K562 (cell line): ENCODE data around the gene PRSS27. TPM values are rescaled to one million over a fixed set of nuclear protein-coding genes. Genes with fewer than 3 reads are reported as not detected.

Source experiments
- GABPA ChIP-seq: fragments of 200-800 bp; sonication (Bioruptor generic); conservative IDR thresholded peaks from 2 replicates; pipeline ENCODE4 v1.6.1; 2016; ENCODE audit warnings: low read depth, missing genetic modification characterization, missing compliant biosample characterization
- IFI16 ChIP-seq: fragments of 250-450 bp; sonication (Bioruptor Pico); IDR thresholded peaks from 2 replicates; pipeline ENCODE4 v2.1.2; 2022; ENCODE audit warnings: mild to moderate bottlenecking, inconsistent platforms
- IRF1 ChIP-seq: sonication (generic); formaldehyde crosslinking; IDR thresholded peaks from 2 replicates; pipeline ENCODE4 v1.8.0; 2022; ENCODE audit warnings: missing genetic modification reagents, mild to moderate bottlenecking, borderline replicate concordance
- MAX ChIP-seq: sonication (generic); formaldehyde crosslinking; IDR thresholded peaks from 2 replicates; pipeline ENCODE4 v1.9.0; 2022; ENCODE audit warnings: mild to moderate bottlenecking, missing genetic modification reagents
- MEF2D ChIP-seq: conservative IDR thresholded peaks from 2 replicates; pipeline ENCODE4 v1.6.1; 2016; ENCODE audit warnings: low read depth, missing genetic modification characterization, missing compliant biosample characterization
- RNF219 ChIP-seq: fragments of 250-450 bp; sonication (Bioruptor Pico); IDR thresholded peaks from 2 replicates; pipeline ENCODE4 v1.5.0; 2022; ENCODE audit warnings: mild to moderate bottlenecking
- TCF7 ChIP-seq: sonication (generic); IDR thresholded peaks from 2 replicates; pipeline ENCODE4 v1.6.1; 2016; ENCODE audit warnings: antibody characterized with exemption, borderline replicate concordance
- ZC3H8 ChIP-seq: fragments of 450-650 bp; IDR thresholded peaks from 2 replicates; pipeline ENCODE4 v1.6.1; 2017
- ZFX ChIP-seq: sonication (generic); formaldehyde crosslinking; IDR thresholded peaks from 2 replicates; pipeline ENCODE4 v1.8.0; 2022; ENCODE audit warnings: mild to moderate bottlenecking, missing genetic modification reagents, moderate library complexity
- polyA plus RNA-seq, 8 experiments: library from polyadenylated mRNA; depleted of rRNA in 4 of 8; stranded (reverse) in 5 of 8; unstranded in 3 of 8; fragments of >200 nt; fragmentation: Nextera tagmentation in 2 of 8; fragmentation: Illumina TruSeq in 1 of 8; extraction: Ambion mirVana in 2 of 8; extraction: Trizol in 1 of 8; gene quantifications; 2 replicates each; pipeline versions ENCODE4 v1.2.1 to v1.2.3, GENCODE V29; 2011 to 2014; ENCODE audit warnings: inconsistent platforms in 1 of 8, missing spikeins in 1 of 8
- total RNA-seq, 7 experiments: library from RNA; depleted of rRNA in 6 of 7; stranded (reverse); fragments of >200 nt in 6 of 7; fragmentation: Illumina TruSeq in 2 of 7; extraction: Trizol in 2 of 7; gene quantifications; 2 replicates each; pipeline versions ENCODE4 v1.2.1 to v1.2.3, GENCODE V29; 2011 to 2021; ENCODE audit warnings: low replicate concordance in 1 of 7
- TF ChIP-seq, protein P1 (sequence below), 2 experiments: fragments of 450-650 bp in 1 of 2; sonication (generic) in 1 of 2; formaldehyde crosslinking; conservative IDR thresholded peaks; 2 replicates each; pipeline versions ENCODE4 v1.4.0 to v1.8.1; 2020 to 2022; ENCODE audit warnings: mild to moderate bottlenecking in 1 of 2, missing genetic modification reagents in 1 of 2

Gene PRSS27
- total and polyA plus RNA-seq, 9 of the 15 experiments (the other 6 are each of a cell fraction or from before 2014, with no cell fraction given), result 0.09 to 0.20 (median 0.17) TPM; not detected in 5

GRCh38 chr16:2720719-2721633 lies 952 bp upstream of the PRSS27 start (continued):
- TF ChIP-seq, protein P1, sequence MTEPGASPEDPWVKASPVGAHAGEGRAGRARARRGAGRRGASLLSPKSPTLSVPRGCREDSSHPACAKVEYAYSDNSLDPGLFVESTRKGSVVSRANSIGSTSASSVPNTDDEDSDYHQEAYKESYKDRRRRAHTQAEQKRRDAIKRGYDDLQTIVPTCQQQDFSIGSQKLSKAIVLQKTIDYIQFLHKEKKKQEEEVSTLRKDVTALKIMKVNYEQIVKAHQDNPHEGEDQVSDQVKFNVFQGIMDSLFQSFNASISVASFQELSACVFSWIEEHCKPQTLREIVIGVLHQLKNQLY (CRISPR knock-in tag; conservative IDR thresholded peaks at IDR 0.05), result no peak
- no peak for TF ChIP-seq RNF219 (CRISPR knock-in tag)
- TF ChIP-seq IRF1 (CRISPR knock-in tag), result no peak
- peak; percentile 68; the same call in 1 of the 2 replicates for TF ChIP-seq ZFX (CRISPR knock-in tag)
- TF ChIP-seq TCF7, result no peak; the same call in 1 of the 2 replicates
- TF ChIP-seq ZC3H8, result no peak
- TF ChIP-seq GABPA (tag), result peak; percentile 100
- peak; percentile 50; the same call in 1 of the 2 replicates for TF ChIP-seq MAX (CRISPR knock-in tag)
- TF ChIP-seq MEF2D (tag), result no peak
- TF ChIP-seq IFI16, result no peak
